ENCODE results near the gene PLK1.

DNA sequence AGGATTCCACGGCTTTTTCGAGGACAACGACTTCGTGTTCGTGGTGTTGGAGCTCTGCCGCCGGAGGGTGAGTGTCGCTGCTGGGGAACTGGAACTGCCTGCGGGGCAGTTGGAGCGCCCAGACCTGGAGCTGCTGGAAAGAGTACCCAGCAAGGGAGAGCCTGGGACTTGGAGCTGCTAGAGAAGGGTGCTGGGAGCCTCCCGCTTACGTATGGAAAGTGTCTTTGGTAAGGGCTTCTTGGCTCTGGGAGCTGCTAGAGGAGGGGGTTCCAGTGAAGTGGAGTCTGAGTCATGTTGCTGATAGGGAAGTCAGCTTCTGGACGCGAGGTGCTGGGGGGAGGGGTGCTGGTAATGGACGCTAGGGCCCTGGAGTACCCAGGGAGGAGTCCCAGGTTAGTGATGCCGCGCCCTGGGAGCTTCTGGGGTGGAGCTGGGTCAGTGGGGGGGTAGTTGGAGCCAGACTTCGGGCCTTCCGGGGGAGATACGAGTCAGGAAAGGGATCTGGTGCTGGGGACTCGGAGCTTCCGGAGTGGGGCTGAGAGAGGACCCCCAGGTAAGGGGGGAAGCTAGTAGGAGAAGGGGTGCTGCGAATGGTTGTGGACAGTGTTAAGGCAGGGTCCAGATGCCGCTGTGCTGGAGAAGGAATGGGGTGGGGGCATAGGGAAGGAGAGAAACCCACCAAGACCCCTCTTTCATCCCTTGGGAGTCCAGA, 741 bp downstream of the PLK1 start:
- TF ChIP-seq CTCF (conservative IDR thresholded peaks at IDR 0.05 in 1 of 2, IDR thresholded peaks at IDR 0.05 in 1 of 2; ENCODE audit: extremely low read depth in 1 of 2, insufficient read depth in 1 of 2, low read depth in 1 of 2, low read length in 2 of 2) (no peak), EZH2 (IDR thresholded peaks at IDR 0.05; ENCODE audit: borderline replicate concordance, low read length) (no peak)

Measured in mammary epithelial cell (primary cell).